ENCODE results near the gene PFKP. TPM values are rescaled to one million over a fixed set of nuclear protein-coding genes. Genes with fewer than 3 reads are reported as not detected.

PFKP gene
- total RNA-seq = 100 to 1,000 TPM in 3 of 4 donors, 10 to 100 TPM in 1; 90.8 to 255 (median 112) TPM

DNA sequence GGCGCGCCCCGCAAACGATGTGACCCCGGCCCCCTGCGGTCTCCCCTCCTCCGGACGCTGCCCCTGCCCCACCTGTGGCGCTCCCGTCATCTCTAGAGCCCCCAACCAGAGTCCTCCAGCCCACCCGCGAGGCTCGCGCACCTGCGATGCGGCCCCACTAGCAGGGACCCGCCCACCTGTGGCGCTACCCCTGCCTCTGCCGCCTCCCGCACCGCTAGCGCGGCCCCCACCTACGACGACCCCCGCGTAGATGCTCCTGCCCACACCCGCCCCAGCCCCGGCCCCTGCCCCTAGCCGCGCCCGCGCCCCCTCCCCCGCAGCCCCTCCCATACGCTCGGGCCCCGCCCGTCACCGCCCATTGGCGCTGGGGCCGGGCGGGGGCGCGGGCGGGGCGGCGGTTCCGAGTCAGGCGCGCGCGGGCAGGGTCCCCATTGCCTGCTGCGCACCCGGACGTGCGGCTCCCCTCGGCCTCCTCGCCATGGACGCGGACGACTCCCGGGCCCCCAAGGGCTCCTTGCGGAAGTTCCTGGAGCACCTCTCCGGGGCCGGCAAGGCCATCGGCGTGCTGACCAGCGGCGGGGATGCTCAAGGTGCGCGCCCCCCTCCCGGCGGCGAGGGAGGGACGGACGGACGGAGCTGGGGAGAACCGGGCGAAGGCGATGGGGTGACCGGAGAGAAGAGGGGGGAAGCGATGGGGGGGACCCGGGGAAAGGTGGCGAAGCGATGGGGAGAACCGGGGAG lies at the start of gene PFKP:
Gene PFKP (plus strand): TSS at position 431 of the 741 bp plus-strand sequence. CDS start 48 bp downstream, at position 479.
- no peaks in the 10 kb centered on the region for H3K36me3 ChIP-seq
- H3K27me3 ChIP-seq = no peaks in the 10 kb centered on the region
- intact Hi-C loops (cut with DNase I) = loop anchor here (5.0 kb wide), 1 partner anchor 35 kb away; no protein-coding TSS in a partner anchor
- no peaks in the 10 kb centered on the region for H3K9me3 ChIP-seq
- peaks cover 17 to 47% (median 36%) of the 10 kb centered on the region in 4 donors for H3K4me1 ChIP-seq
- H3K4me3 ChIP-seq = peak within 1 kb of the TSS; percentile 78 to 91 (median 84)
- TF ChIP-seq POLR2A (IDR thresholded peaks at IDR 0.05; ENCODE audit: low read depth) = peak; percentile 67
- TF ChIP-seq POLR2AphosphoS5 (IDR thresholded peaks at IDR 0.05) = peak; percentile 66 to 87
- no peak for TF ChIP-seq CTCF (IDR thresholded peaks at IDR 0.05)
- DNase-seq (ENCODE audit: extremely low spot score) = no peak
- peak within 1 kb of the TSS; percentile 82 to 89 (median 84) for H3K27ac ChIP-seq (replicated peaks in 1 of 4)
- 2% methylated on average over 19 of the region's 86 CpGs for WGBS

DNA sequence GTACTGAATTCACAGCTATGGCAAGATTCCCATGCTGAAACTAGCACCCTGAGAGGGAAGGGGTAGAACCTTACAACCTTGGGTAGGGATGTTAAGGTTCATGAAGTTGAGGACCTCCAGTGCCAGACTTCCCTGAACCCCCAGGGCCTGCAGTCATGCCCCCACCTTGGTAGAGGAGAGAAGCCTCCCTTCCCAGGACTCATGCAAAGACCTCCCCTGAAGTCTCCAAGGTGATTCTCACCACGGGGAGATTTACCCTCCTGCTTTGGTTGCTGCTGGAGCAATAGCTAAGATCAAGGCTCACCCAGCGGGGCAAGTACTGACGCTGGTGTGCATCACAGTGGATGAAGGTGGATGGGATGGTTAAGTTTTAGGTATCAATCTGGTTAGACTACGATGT lies 49.1 kb upstream of the PFKP start:
- no peak overlapping the region for H3K27ac ChIP-seq (replicated peaks in 1 of 4)
- H3K4me3 ChIP-seq = no peak overlapping the region
- H3K4me1 ChIP-seq = peaks cover 0 to 4% (median 0%) of the 10 kb centered on the region in 4 donors
- DNase-seq (ENCODE audit: extremely low spot score) = no peak
- TF ChIP-seq POLR2A (IDR thresholded peaks at IDR 0.05; ENCODE audit: low read depth) (no peak), CTCF (IDR thresholded peaks at IDR 0.05) (no peak)
- 86% methylated on average over 4 of the region's 4 CpGs for WGBS
- peaks cover 0 to 11% (median 0%) of the 10 kb centered on the region in 4 donors for H3K27me3 ChIP-seq
- intact Hi-C loops (cut with DNase I) = no loop called here
- no peaks in the 10 kb centered on the region for H3K36me3 ChIP-seq
- H3K9me3 ChIP-seq = peaks cover 0 to 2% (median 0%) of the 10 kb centered on the region in 4 donors

DNA sequence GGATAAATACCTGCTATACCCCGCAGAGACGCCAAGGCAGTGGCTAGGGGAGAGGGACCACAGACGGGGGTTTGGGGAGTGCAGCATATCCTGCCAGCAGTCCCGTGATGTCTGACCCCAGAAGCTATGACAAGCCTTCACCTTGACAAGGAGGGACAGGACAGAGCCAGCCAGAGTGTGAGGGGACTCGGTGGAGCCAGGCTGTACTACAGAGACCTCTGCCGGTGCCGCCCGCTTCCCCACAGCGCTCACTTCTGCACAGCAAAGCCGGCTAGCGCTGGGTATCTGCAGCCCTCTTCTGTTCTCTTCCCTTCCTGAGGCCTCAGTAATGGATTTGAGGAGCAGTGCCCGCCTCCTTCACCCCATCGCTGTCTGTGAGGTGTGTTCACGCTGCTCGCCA lies 47.0 kb upstream of the PFKP start:
- H3K4me1 ChIP-seq = no peaks in the 10 kb centered on the region
- no peaks in the 10 kb centered on the region for H3K27me3 ChIP-seq
- TF ChIP-seq POLR2AphosphoS5 (IDR thresholded peaks at IDR 0.05) = no peak
- TF ChIP-seq EP300 (IDR thresholded peaks at IDR 0.05) = no peak
- no peak for TF ChIP-seq POLR2A (IDR thresholded peaks at IDR 0.05; ENCODE audit: low read depth)
- TF ChIP-seq CTCF (IDR thresholded peaks at IDR 0.05) = no peak
- DNase-seq (ENCODE audit: extremely low spot score) = no peak
- no peaks in the 10 kb centered on the region for H3K36me3 ChIP-seq
- no peak overlapping the region for H3K4me3 ChIP-seq
- intact Hi-C loops (cut with DNase I) = no loop called here
- 87% methylated on average over 9 of the region's 15 CpGs for WGBS
- H3K9me3 ChIP-seq = peaks cover 0 to 5% (median 0%) of the 10 kb centered on the region in 4 donors
- no peak overlapping the region for H3K27ac ChIP-seq (replicated peaks in 1 of 4)

DNA sequence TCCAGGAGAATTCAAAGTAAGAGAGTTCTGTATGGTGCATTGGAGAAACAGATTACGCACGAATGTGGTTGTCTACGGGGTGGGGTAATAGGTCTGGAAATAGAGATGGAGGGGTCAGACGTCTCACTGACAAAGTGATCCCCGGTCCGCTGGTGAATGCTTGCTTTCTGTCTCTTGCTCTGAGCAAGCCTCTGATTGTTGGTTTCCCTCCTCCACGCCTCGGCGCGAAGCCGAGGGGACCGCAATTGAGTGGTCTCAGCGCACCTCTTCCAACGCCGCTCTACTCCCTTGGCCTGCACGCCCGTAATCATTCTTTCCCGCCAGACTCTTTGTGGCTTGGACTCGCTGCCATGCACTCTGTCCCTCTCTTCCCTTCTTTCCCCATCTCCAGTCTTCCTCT lies 46.5 kb upstream of the PFKP start:
- intact Hi-C loops (cut with DNase I) = no loop called here
- H3K9me3 ChIP-seq = peaks cover 0 to 5% (median 0%) of the 10 kb centered on the region in 4 donors
- DNase-seq (ENCODE audit: extremely low spot score) = no peak
- WGBS = 93% methylated on average over 19 of the region's 19 CpGs
- H3K4me1 ChIP-seq = no peaks in the 10 kb centered on the region
- H3K27me3 ChIP-seq = no peaks in the 10 kb centered on the region
- no peak for TF ChIP-seq EP300 (IDR thresholded peaks at IDR 0.05)
- no peak for TF ChIP-seq CTCF (IDR thresholded peaks at IDR 0.05)
- TF ChIP-seq POLR2A (IDR thresholded peaks at IDR 0.05; ENCODE audit: low read depth) = no peak
- no peak for TF ChIP-seq POLR2AphosphoS5 (IDR thresholded peaks at IDR 0.05)
- no peak overlapping the region for H3K4me3 ChIP-seq
- H3K27ac ChIP-seq (replicated peaks in 1 of 4) = no peak overlapping the region
- no peaks in the 10 kb centered on the region for H3K36me3 ChIP-seq

Data from esophagus muscularis mucosa (tissue), 4 donors.